GM21360 (cell line): ENCODE results near the gene RBM44.
A peak's percentile ranks its signal among the peaks of the same experiment; 100 is the strongest.
"Not testable (repeated sequence)": the region's sequence is repeated elsewhere in the genome, so short reads cannot be mapped to it uniquely, and the experiment has no call there.

Experiments
- ATAC-seq: cut with Tn5 transposase; IDR thresholded peaks from one replicate; pipeline ENCODE4 v1.9.1; 2021; ENCODE audit warnings: mild to moderate bottlenecking, moderate library complexity; ENCODE audit not compliant: unreplicated experiment

Gene RBM44

GRCh38 chr2:237798236-237799059 lies at the start of gene RBM44:
Gene RBM44 (plus strand): TSS chr2:237798779. CDS start chr2:237813610, 14,831 bp downstream.
- no peak for ATAC-seq

- no peak for ATAC-seq
Measured at GRCh38 chr2:237749002-237749401, 49.6 kb upstream of the RBM44 start.

GRCh38 chr2:237749961-237750360 lies 48.6 kb upstream of the RBM44 start:
- no peak for ATAC-seq

GRCh38 chr2:237750441-237750840 lies 48.1 kb upstream of the RBM44 start:
- ATAC-seq: not testable (repeated sequence)

- peak; percentile 98 for ATAC-seq
Measured at GRCh38 chr2:237752761-237753165, 45.8 kb upstream of the RBM44 start.

- no peak for ATAC-seq
Measured at GRCh38 chr2:237754182-237754581, 44.4 kb upstream of the RBM44 start.

DNA sequence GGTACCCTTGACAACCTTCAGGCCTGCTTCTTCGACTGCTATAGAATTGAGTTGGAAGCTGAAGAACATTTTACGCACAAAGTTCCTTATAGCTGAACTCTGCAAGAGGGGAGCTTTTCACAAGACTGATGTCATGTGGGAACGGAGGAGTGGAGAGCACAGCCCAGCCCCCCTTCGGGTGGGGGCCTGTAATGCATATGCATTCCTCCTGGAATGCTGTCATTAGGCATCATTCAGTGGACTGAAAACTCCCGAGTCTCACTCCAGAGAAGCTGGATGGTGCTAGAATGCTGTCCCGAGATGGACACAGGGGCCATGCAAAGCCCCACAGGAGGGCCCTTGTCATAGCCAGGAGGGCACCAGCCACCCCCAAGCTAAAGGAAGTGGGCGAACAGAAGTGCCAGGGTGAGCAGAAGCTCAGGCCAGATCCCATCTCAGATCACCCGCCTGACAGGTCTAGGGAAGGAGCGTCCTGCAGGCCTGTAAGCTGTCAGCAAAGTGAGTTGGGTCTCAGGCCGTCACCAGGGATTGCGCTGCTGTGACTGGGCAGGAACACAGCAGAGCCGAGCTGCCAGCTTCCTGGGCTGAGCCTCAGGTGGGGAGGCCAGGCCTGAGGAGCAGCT lies 43.8 kb upstream of the RBM44 start:
- no peak for ATAC-seq

DNA sequence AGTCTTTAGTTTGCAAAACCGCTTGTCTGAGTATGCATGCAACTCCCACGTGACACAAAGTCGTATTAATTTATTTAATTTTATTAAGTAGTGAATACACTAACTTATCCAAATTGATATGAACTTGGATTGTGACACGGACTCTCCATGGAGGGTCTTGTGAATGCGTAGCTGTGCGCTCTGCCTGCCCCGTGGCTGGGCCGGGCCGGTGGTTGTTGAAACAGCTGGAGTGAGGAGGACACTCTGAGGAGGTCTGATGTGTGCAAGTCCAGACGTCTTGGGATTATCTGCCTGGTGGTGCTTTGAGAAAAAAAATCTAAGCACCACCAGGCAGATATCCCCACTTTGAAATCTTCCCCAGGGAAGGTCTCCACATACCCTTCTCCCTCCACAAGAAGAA lies 41.0 kb upstream of the RBM44 start:
- no peak for ATAC-seq

- no peak for ATAC-seq
Measured at GRCh38 chr2:237758185-237758584, 40.4 kb upstream of the RBM44 start.

GRCh38 chr2:237759176-237759575 lies 39.4 kb upstream of the RBM44 start:
- ATAC-seq: no peak

GRCh38 chr2:237760506-237761502 lies 37.8 kb upstream of the RBM44 start:
- no peak for ATAC-seq

DNA sequence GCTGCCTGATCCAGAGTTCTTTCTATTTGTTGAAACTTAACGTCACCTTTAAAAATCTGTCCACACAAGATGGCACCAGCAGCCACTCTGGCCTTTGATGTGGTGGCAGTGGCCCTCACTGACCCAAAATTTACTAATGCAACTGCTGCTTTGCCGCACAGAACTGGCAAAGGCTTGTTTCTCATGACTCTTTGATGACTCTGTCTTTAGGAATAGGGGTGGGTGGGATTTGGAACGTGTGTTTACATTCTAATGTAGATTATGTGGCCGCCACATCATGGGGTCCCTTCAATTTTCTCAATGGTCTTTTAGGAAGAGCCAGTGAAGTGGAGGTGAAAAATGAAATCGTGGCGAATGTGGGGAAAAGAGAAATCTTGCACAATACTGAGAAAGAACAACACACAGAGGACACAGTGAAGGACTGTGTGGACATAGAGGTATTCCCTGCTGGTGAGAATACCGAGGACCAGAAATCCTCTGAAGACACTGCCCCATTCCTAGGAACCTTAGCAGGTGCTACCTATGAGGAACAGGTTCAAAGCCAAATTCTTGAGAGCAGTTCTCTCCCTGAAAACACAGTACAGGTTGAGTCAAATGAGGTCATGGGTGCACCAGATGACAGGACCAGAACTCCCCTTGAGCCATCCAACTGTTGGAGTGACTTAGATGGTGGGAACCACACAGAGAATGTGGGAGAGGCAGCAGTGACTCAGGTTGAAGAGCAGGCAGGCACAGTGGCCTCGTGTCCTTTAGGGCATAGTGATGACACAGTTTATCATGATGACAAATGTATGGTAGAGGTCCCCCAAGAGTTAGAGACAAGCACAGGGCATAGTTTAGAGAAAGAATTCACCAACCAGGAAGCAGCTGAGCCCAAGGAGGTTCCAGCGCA lies 36.0 kb upstream of the RBM44 start:
- ATAC-seq: not testable (repeated sequence)

GRCh38 chr2:237763812-237764211 lies 34.8 kb upstream of the RBM44 start:
- no peak for ATAC-seq

DNA sequence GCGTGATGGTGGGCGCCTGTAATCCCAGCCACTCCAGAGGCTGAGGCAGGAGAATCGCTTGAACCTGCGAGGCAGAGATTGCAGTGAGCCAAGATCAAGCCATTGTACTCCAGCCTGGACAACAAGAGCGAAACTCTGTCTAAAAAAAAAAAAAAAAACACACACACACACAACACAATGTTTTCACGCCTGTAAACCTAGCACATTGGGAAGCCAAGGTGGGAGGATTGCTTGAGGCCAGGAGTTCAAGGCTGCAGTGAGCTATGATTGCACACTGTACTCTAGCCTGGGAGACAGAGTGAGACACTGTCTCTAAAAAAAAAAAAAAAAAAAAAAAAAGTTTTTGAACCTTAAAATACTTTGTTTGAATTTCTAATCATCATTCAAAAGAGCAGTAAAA lies 33.5 kb upstream of the RBM44 start:
- not testable (repeated sequence) for ATAC-seq

DNA sequence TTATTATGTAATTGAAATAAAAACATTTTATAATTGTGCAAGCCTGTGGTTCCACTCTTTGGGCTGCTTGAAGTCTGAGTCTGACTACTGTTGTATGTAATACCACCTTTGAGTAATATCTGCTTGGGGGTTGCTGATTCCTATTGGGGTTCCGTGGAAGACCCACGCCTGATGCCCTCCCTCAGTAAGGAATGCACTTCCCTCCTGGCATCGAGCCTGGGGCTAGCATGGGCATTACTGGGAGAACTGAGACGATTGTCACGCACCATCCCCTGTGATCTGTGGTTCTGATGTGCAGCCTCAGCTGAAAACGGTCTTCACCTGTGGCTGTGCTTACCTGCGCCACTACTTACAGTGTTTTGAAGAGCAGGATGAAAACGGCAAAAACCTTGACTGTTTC lies 32.7 kb upstream of the RBM44 start:
- no peak for ATAC-seq

GRCh38 chr2:237766340-237766739 lies 32.2 kb upstream of the RBM44 start:
- no peak for ATAC-seq

GRCh38 chr2:237772513-237772912 lies 26.1 kb upstream of the RBM44 start:
- no peak for ATAC-seq

DNA sequence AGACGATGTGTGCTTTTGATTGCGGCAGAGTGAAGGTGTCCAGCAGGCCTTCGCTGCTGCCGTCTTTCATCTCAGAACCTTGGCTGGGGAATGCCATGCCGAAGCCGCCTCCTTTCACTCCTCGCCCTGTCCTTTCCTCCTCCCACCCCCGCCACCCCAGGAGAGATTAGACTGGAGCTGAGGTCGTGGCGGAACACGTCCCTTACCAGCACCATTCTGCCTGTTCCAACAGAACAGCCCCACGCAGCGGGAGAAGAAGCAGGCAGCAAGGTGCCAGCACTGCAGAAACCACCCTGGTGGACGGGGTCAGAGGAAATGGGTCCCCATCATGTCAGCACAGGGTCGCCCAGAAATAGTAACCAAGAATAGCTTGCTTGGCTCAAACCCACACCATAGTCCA lies 24.8 kb upstream of the RBM44 start:
- no peak for ATAC-seq

GRCh38 chr2:237774811-237775553 lies 23.6 kb upstream of the RBM44 start:
- ATAC-seq: no peak
